Activated naive CD4-positive, alpha-beta T cell treated with Interleukin-2 at 50 U/mL for 16 hours (primary cell): Measurements from ENCODE around the gene TMEM140.
"Not testable (repeated sequence)": the region's sequence is repeated elsewhere in the genome, so short reads cannot be mapped to it uniquely, and the experiment has no call there.

Experiments
- DNase-seq: peaks from one replicate; pipeline ENCODE4 v3.0.0-alpha.2; 2020

TMEM140 gene

GRCh38 chr7:135197906-135198655 lies 50.2 kb downstream of the TMEM140 start:
- DNase-seq = no peak

- DNase-seq = no peak
Observed at GRCh38 chr7:135199439-135199838, 51.6 kb downstream of the TMEM140 start.

- DNase-seq = no peak
Observed at GRCh38 chr7:135200821-135201331, 53.0 kb downstream of the TMEM140 start.

- no peak for DNase-seq
Observed at GRCh38 chr7:135201350-135201749, 53.5 kb downstream of the TMEM140 start.

- no peak for DNase-seq
Observed at GRCh38 chr7:135204341-135204749, 56.5 kb downstream of the TMEM140 start.

GRCh38 chr7:135204876-135205275 lies 57.0 kb downstream of the TMEM140 start:
- no peak for DNase-seq

GRCh38 chr7:135205850-135206249 lies 58.0 kb downstream of the TMEM140 start:
- no peak for DNase-seq

GRCh38 chr7:135206941-135207391 lies 59.1 kb downstream of the TMEM140 start:
- no peak for DNase-seq

GRCh38 chr7:135207406-135208101 lies 59.7 kb downstream of the TMEM140 start:
- no peak for DNase-seq

GRCh38 chr7:135208102-135208793 lies 60.4 kb downstream of the TMEM140 start:
- DNase-seq = no peak

GRCh38 chr7:135209225-135209834 lies 61.5 kb downstream of the TMEM140 start:
- DNase-seq = no peak

- no peak for DNase-seq
Observed at GRCh38 chr7:135210888-135211178, 63.0 kb downstream of the TMEM140 start.

- DNase-seq = peak; percentile 97
Observed at GRCh38 chr7:135211179-135211945, 63.5 kb downstream of the TMEM140 start, which contains the start of gene WDR91. WDR91 (minus strand) TSS chr7:135211526; CDS start chr7:135211502, 24 bp downstream.

GRCh38 chr7:135211946-135212685 lies 64.2 kb downstream of the TMEM140 start:
- not testable (repeated sequence) for DNase-seq

GRCh38 chr7:135213831-135214230 lies 66.0 kb downstream of the TMEM140 start:
- no peak for DNase-seq

GRCh38 chr7:135215180-135215579 lies 67.3 kb downstream of the TMEM140 start:
- DNase-seq = no peak

- DNase-seq = no peak
Observed at GRCh38 chr7:135215698-135216097, 67.8 kb downstream of the TMEM140 start.
